SK-N-MC (cell line): ENCODE data around the gene SETD4.

Source experiments
- EZH2 ChIP-seq: fragments of 200-600 bp; sonication (generic); IDR thresholded peaks from one replicate; pipeline ENCODE4 v1.6.1; 2017; ENCODE audit warnings: antibody characterized with exemption
- FOXP2 ChIP-seq: optimal IDR thresholded peaks from 2 replicates; pipeline ENCODE3; 2011; ENCODE audit warnings: mild to moderate bottlenecking, moderate library complexity; ENCODE audit not compliant: insufficient read depth; ENCODE audit errors: extremely low read length, control extremely low read depth
- POLR2AphosphoS5 ChIP-seq: IDR thresholded peaks from 2 replicates; pipeline ENCODE4 v1.6.1; 2012; ENCODE audit warnings: mild to moderate bottlenecking, low read depth, low read length, borderline replicate concordance

- TF ChIP-seq EZH2 (no peak), POLR2AphosphoS5 (no peak), FOXP2 (no peak)
Observed at GRCh38 chr21:36021251-36021837, 39.0 kb downstream of the SETD4 start.
